ENCODE results near the gene TK1.
"Not testable (repeated sequence)": the region's sequence is repeated elsewhere in the genome, so short reads cannot be mapped to it uniquely, and the experiment has no call there.

The TK1 gene, protein sequence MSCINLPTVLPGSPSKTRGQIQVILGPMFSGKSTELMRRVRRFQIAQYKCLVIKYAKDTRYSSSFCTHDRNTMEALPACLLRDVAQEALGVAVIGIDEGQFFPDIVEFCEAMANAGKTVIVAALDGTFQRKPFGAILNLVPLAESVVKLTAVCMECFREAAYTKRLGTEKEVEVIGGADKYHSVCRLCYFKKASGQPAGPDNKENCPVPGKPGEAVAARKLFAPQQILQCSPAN

DNA sequence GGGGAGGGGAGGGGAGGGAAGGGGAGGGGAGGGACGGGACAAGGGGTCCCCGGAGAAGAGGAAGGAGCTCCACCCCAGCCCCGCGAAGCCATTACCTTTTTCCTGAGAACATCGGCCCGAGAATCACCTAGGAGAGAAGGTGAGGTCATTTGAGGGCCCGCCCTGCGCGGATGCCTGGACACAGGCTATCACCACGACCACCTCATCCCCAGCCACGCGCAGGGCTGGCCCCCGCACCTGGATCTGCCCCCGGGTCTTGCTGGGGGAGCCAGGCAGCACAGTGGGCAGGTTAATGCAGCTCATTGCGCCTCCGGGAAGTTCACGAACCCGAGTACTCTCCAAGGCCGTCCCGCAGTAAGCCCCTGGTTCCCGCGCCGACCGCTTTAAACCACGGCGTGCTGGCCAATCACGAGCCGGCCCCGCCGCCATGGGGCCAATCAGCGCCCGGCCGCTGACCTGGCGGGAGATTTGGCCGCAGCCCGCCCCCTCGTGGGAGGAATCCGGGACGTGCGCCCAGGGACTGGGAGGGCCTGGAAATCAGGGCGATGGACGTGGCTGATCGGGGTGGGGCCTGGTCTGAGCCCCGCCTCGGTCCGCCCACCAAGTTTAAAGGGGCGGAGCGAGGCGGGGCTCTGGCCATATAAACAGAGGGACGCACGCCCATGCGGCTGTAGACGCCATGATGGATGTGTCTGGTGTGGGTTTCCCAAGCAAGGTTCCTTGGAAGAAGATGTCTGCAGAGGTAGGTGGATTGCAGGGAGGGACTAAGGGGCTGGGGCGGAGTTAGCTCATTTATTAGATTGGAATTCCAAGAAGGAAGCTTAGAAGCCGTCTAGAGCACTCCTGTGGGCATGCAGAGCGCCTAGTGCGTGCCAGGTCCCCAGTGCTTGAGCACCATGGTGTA, at the start of gene TK1, which contains the start of gene AFMID:
Gene TK1, minus strand, starts transcription at position 361 of the 904 bp plus-strand sequence. Its CDS starts 58 bp downstream, at position 303.
Gene AFMID, plus strand, starts transcription at position 671 of the 904 bp plus-strand sequence. Its CDS starts 9 bp downstream, at position 680.
- peak; percentile 97 for DNase-seq

DNA sequence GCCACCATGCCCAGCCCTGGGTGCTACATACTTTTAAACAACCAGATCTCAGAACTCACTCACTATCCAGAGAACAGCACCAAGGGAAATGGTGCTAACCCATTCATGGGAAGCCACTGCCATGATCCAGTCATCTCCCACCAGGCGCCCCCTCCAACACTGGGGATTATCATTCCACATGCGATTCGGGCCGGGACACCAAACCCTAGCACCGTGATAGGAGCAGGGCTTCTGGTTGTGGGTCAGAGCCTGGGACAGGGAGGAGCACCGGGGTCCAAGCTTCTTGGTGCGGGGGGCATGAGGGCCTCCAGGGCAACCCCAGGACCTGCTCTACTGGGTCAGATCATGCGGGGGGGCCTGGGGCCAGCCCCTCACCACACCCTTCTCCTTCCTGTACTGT, 49.0 kb upstream of the TK1 start:
- no peak for DNase-seq

DNA sequence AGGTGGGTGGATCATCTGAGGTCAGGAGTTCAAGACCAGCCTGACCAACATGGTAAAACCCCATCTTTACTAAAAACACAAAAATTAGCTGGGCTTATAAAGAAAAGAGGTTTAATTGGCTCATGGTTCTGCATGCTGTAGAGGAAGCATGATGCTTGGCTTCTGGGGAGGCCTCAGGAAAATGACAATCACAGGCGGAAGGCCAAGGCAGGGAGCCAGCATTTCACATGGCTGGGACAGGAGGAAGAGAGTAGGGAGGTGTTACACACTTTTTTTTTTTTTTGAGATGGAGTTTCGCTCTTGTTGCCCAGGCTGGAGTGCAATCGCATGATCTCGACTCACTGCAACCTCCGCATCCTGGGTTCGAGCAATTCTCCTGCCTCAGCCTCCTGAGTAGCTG, 48.2 kb upstream of the TK1 start:
- DNase-seq = not testable (repeated sequence)

DNA sequence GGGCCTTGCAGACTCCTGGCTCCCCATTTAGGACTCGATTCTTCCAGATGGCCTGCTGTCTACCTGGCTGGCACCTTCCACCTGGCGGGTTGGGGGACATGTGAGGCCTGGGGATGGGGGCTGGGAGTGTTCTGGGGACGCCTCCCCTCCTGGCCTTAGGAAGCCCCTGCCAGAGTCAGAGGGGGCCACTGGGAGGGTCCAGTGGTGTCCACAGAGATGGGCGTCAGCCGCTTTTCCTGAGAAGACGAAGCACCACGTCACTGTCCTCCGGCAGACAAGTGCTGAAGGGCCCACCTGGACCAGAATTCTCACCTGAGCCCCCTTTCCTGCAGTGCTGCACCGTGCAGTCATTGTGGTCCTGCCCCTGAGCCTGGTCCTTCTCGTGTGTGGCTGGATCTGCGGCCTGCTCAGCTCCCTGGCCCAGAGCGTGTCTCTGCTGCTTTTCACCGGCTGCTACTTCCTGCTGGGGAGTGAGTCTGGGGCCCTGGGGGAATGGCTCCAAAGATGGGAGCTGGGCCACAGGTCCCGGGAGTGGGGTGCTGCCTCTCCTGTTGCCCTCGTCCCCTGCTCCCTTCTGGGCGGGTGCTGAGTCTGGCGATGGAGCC, 47.5 kb upstream of the TK1 start:
- no peak for DNase-seq

DNA sequence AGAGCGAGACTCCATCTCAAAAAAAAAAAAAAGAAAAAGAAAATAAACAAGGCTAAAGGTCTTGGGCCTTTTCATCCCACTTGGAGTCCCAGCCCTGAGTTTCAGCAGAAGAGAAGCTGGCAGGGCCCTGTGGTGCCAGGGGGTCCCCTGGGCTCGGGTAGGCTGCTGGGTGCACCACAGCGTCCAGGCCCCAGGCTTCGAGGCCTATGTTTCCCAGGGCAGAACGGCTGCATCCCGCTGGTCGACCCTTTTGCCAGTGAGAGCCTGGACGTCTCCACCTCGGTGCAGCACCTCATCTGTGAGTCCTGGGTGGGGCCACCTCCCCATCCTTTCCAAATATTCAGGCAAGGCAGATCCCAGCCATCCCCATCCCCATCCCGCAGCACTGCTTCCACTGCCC, 46.8 kb upstream of the TK1 start:
- no peak for DNase-seq

DNA sequence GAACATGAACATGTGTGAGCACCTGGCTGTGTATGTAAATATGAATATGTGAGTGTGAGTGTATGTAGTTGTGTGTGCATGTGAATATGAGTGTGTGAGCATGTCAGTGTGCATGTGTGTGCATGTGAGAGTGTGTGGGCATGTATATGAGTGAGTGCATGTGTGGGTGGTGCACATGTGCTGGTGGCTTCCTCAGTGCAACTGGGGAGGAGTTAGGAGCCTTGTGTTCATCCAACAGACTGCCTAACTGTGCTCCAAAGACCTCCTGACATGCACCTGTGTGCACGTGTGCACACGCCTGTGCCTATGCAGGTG, 46.0 kb upstream of the TK1 start:
- DNase-seq = no peak

DNA sequence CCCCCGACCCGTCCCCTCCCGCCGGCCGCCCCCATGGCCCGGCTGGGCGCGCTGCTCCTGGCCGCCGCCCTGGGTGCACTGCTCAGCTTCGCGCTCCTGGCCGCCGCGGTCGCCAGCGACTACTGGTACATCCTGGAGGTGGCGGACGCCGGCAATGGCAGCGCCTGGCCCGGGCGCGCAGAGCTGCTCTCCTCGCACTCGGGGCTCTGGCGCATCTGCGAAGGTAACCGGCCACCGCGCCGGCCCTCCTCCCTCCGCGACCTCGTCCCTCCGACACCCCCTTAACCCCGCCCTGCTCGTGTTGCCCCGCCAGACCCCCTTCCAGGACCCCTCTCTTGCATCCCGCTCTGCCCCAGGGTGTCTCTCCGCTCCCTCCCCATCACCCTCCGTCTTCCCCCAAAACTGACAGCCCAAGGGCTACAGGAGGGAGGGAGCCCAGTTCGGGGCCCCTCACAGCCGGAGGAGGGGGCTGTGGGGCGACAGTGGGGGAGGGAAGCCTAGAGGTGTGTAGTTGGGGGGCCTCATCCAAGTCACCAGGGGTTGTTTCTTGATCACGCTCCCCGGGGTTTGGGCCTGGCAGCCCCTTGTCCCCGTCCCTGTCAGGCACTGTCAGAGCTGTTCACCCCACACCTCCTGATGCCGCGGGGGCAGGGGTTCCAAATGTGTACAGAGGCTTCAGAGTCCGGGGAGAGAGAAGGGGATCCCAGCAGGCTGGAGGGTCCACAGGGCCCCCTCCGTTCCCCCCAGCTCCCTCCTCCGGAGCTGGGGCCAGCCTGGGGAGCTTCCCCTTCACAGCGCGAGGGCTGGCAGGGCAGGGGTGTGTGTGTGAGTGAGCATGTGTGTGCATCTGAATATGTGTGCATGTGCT, 45.4 kb upstream of the TK1 start:
- no peak for DNase-seq

DNA sequence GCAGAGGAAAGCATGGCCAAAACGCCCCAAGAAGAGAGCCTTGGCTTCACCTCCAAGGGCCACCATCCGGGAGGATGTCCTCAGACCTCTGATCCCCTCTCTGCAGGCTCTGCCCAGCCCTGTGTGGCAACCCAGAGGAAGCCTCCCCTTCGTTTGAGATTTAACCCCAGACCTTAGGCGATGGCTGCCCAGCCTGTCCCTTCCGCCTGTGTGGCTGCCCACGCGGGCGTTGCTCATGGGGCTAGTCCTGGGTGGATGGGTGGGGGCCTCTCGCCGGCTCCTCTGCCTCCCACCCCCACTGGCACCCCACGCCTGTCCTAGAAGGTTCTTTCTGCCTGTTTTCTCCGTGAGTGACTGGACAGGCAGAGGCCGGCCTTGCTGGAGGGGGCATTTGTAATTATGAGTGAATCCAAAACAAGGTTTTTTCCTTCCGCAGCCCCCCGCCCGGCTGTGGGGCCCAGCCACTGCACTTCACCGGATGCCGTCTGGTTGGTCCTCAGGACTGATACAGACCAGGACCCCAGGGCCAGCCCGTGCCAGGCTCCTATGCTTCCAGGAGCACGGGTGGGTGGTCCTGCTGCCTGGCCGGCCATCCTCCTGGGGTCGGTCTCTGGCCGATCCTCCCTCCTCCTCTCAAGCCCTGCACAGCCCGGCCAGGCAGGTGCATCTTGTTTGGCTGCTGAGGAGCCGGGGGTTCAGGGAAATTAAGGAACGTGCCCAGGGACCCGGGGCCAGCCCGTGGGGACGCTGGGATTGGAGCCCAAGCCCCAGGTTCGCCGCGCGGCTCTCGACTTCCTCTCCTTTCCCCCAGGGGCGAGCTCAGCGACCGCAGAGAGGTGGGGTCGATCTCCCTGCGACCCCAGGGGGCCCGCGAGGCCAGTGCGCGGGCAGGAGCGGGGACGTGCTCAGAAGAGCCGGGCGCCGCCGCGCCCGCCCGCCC, 44.4 kb upstream of the TK1 start, which contains the start of gene TMEM235:
Gene TMEM235, plus strand, starts transcription at position 636 of the 940 bp plus-strand sequence. CDS start 393 bp downstream, outside the sequence.
- DNase-seq = no peak

DNA sequence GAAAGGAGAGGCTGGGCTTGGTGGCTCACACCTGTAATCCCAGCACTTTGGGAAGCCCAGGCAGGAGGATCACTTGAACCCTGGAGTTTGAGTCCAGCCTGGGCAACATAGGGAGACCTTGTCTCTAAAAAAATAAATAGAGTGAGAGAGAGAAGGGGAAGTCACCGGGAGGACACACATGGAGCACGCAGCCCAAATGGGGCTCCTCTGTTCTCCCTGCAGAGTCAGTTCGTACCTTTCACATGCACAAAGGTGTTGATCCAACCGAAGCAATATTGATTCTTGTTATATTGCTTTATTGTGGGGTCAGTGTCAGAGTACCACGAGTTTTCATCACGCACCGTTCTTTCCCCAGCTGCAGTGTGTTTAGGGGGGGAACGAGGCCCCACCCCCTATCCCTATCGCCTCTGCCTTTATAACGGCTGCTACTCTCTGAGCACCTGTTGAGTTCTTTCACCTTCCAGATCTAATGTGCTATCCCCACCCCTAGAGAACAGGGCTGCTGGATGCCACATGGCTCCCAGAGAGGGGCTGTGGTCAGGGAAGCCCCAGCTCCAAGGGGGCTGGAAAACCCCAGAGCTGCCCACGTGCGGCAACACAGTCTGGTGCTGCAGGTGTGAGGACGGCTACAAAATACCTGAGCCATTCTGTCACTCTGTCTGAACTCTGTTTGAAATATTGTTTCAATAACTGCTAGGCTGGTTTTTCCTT, 43.6 kb upstream of the TK1 start:
- DNase-seq = no peak

DNA sequence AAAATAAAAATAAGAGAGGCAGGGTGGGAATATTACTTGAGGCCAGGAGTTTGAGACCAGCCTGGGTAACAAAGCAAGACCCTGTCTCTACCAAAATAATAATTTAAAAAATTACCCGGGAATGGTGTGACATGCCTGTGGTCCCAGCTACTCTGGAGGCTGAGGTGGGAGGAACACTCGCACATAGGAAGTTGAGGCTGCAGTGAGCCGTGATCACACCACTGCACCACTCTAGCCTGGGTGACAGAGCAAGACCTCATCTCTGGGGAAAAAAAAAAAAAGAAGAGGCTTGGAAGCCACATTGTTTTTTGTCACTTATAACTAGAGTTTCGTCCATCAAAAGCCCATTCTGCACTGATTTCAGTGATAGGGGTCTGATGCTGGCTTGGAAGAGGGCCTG, 41.3 kb upstream of the TK1 start:
- no peak for DNase-seq

DNA sequence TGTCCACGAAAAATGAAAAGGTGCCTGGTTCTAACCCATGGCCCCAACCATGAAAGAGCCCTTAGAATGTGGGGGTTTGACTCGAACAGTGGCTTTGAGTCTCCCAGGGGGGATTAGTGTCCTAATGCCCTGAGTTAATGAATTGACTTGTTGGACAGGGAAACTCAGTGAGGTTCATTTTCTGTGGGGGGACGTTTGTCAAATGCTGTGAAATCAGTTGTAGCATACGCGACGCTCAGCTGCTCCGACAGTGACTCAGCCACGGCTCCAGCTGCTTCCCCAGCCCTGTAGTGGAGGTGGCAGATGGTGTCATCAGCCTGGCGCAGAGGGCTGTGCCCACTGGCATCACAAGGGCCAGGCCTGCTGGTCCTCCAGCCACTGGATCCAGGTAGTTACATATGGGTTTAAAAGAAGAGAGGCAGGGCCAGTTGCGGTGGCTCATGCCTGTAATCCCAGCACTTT, 40.6 kb upstream of the TK1 start:
- DNase-seq = no peak

DNA sequence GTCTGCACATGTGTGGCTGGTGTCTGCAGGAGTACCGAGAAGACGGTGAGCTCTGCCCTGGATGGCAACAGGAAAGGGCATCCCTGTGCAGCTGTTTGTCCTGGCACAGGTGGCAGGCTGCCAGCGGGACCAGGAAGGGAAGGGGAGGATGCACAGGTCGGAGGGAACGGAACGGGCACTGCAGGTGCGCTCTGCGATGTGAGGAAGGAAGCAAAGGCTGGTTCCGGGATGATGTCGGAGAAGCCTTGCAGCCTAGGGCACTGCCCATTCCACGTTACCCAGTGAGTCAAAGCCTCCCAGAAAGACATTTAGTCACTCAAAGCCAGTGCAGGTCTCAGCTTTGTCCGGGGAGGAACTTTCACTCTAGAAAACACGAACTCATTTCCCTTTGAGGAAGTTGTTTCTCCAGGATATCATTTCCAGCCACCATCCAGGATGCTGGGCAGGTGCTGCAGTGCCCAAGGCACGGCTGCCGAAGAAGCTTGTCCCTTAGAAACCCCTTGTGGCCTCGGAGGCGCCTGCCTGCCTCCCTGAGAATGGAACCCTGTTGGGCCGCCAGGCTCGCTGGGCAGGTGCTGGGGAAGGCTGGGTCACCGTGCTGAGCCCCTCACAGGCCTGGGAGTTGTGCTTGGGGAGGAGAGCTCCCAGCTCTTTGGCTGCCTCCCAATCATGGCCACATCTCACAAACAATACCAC, 40.1 kb upstream of the TK1 start:
- no peak for DNase-seq

DNA sequence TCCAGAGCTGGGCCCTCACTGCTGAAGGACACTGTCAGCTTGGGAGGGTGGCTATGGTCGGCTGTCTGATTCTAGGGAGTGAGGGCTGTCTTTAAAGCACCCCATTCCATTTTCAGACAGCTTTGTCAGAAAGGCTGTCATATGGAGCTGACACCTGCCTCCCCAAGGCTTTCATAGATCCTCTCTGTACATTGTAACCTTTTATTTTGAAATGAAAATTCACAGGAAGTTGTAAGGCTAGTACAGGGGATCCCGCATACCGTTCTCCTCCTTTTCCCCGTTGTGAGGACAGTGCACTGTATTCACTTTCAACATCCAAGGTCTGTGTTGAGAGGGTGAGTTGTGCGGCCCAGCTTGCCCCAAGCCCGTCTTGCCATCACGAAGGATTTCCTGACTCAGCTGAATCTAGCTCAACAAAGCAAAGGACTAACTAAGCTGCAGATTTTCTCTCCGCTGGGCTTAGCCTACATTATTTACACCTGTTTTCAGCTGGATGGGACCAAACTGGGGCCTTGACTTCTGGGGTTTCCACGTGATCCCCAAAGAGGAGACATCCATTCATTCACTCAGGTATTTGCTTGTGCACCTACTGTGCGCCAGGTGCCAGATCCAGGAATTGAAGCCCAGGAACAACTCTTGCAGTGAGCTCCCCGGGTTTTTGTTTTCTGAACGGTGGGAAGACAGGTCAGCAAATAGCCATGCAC, 39.4 kb upstream of the TK1 start:
- DNase-seq = no peak

DNA sequence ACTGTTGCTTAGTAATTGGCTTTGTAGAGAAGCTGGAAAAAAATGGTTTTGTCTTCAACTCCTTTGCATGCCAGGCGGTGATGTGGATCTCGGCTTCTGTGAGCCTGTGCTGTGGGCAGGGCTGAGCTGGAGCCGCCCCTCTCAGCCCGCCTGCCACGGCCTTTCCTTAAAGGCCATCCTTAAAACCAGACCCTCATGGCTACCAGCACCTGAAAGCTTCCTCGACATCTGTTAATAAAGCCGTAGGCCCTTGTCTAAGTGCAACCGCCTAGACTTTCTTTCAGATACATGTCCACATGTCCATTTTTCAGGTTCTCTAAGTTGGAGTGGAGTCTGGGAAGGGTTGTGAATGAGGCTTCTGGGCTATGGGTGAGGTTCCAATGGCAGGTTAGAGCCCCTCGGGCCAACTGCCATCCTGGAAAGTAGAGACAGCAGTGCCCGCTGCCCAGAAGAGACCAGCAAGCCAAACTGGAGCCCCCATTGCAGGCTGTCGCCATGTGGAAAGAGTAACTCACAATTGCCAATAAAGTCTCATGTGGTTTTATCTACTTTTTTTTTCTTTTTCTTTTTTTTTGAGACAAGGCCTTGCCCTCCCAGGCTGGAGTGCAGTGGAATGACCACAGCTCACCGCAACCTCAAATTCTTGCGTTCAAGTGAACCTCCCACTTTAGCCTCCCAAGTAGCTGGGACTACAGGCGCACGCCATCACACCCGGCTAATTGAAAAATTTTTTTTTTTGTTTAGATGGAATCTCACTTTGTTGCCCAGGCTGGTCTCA, 38.4 kb upstream of the TK1 start:
- DNase-seq = no peak

DNA sequence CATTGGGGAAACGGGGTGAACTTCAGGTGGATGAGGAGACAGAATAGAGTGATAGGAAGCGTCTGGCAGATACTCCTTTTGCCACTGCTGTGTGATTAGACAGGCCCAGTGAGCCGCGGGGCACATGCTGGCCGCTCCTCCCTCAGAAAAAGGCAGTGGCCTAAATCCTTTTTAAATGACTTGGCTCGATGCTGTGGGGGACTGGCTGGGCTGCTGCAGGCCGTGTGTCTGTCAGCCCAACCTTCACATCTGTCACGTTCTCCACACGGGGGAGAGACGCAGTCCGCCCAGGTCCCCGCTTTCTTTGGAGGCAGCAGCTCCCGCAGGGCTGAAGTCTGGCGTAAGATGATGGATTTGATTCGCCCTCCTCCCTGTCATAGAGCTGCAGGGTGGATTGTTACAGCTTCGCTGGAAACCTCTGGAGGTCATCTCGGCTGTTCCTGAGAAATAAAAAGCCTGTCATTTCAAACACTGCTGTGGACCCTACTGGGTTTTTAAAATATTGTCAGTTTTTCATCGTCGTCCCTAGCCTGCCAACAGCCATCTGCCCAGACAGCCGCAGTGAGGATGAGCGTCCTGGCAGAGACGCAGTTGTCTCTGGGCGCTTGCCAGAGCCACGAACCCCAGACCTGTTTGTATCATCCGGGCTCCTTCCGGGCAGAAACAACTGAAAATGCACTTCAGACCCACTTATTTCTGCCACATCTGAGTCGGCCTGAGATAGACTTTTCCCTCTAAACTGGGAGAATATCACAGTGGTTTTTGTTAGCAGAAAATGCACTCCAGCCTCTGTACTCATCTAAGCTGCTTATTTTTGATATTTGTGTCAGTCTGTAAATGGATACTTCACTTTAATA, 37.6 kb upstream of the TK1 start:
- no peak for DNase-seq

DNA sequence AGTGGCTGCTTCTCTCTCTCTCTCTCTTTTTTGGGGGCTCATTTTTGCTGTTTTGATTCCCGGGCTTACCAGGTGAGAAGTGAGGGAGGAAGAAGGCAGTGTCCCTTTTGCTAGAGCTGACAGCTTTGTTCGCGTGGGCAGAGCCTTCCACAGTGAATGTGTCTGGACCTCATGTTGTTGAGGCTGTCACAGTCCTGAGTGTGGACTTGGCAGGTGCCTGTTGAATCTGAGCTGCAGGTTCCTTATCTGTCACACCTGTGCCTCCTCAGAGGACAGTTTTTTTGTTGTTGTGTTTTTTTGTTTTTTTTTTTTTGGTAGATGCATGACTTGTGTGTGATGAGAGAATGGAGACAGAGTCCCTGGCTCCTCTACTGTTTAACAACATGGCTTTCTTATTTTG, 36.9 kb upstream of the TK1 start:
- DNase-seq = no peak

DNA sequence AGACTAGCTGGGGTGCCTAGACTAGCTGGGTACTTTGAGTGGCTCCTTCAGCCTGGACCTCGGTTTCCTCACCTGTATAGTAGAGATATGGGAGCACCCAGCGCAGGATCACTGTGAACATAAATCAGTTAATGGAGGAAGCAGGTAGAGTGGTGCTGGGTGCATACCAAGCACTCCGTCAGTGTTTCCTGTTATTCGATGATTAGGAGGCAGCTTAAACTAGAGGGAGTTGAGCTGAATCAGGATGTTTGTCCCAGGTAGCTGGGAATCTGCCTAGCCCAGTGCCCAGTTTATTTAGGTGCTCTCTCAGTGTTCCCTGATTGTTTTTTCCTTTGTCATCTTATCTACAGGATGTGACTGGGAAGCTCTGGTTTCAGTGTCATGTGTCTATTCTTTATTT, 36.2 kb upstream of the TK1 start:
- DNase-seq = no peak
